HG03045 (cell line): ENCODE data around the gene SRSF3.

Experiments used
- ATAC-seq: cut with Tn5 transposase; IDR thresholded peaks from one replicate; pipeline ENCODE4 v1.9.1; 2021; ENCODE audit warnings: mild to moderate bottlenecking, moderate library complexity; ENCODE audit not compliant: unreplicated experiment

SRSF3 gene

DNA sequence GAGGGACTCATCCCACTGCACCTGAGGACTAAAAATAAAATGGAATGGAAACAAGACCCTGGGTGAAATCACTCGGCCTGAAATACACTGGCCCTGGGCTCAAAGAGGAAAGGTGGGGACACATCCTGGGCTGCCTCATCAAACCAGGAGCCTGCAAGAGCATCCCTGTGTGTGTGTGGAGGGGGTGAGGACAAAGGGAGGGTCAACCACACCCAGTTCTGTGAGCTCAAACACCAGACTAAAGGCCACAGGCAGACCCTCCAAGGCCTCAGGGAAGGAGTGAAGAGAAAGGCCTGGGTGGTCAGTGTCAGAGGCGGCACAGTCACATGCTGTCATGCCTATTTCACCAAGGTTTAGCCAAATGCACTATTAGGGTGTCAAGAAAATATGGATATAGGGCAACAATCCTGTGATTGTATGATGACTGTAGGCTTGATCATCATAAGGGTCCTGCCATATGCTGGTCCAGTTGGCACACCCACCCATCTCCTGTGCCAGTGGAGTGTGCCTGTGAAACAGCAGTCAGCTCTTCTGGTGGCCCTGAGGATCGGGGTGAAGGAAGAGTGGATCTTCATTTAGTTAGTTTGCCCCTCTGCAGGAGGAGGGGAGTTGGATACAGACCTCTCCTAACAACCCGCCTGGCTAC, 28.9 kb downstream of the SRSF3 start:
- ATAC-seq: no peak

DNA sequence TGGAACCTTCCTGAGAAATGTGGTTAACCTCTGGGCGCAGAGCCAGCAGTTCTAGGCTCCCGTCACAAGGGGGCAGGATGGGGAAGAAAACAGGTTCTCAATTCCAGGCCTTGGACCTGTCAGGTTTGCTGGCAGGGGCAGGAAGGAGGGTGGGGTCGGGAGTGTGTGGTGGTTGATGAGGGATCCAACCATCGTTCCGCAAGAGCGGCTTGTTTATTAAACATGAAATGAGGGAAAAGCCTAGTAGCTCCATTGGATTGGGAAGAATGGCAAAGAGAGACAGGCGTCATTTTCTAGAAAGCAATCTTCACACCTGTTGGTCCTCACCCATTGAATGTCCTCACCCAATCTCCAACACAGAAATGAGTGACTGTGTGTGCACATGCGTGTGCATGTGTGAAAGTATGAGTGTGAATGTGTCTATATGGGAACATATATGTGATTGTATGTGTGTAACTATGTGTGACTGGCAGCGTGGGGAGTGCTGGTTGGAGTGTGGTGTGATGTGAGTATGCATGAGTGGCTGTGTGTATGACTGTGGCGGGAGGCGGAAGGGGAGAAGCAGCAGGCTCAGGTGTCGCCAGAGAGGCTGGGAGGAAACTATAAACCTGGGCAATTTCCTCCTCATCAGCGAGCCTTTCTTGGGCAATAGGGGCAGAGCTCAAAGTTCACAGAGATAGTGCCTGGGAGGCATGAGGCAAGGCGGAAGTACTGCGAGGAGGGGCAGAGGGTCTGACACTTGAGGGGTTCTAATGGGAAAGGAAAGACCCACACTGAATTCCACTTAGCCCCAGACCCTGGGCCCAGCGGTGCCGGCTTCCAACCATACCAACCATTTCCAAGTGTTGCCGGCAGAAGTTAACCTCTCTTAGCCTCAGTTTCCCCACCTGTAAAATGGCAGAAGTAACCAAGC, 29.6 kb downstream of the SRSF3 start:
- no peak for ATAC-seq

DNA sequence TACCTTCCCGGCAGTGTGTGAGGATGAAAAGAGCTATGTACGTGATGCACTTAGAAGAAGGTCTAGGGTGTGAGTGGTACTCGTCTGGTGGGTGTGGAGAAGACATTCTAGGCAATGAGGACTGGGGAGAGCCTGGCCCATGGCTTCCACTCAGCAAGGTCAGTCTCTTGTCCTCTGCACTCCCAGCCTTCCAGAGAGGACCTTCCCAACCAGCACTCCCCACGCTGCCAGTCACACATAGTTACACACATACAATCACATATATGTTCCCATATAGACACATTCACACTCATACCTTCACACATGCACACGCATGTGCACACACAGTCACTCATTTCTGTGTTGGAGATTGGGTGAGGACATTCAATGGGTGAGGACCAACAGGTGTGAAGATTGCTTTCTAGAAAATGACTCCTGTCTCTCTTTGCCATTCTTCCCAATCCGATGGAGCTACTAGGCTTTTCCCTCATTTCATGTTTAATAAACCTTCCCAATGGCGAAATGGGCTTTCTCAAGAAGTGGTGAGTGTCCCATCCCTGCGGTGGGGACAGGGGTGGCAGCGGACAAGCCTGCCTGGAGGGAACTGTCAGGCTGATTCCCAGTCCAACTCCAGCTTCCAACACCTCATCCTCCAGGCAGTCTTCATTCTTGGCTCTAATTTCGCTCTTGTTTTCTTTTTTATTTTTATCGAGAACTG, 30.4 kb downstream of the SRSF3 start:
- ATAC-seq: no peak

DNA sequence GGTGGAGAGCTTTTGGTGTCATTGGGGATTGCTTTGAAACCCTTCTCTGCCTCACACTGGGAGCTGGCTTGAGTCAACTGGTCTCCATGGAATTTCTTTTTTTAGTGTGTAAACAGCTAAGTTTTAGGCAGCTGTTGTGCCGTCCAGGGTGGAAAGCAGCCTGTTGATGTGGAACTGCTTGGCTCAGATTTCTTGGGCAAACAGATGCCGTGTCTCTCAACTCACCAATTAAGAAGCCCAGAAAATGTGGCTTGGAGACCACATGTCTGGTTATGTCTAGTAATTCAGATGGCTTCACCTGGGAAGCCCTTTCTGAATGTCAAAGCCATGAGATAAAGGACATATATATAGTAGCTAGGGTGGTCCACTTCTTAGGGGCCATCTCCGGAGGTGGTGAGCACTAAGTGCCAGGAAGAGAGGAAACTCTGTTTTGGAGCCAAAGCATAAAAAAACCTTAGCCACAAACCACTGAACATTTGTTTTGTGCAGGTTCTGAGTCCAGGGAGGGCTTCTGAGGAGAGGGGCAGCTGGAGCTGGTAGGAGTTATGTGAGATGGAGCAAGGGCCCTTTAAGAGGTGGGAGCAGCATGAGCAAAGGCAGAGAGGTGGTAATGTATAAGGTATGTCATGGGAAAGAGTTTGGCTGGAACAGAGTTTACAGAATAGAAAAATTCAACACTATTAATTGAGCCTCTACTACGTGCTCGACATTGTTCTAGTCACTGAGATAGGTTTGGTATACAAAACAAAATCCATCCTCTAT, 31.2 kb downstream of the SRSF3 start:
- no peak for ATAC-seq

DNA sequence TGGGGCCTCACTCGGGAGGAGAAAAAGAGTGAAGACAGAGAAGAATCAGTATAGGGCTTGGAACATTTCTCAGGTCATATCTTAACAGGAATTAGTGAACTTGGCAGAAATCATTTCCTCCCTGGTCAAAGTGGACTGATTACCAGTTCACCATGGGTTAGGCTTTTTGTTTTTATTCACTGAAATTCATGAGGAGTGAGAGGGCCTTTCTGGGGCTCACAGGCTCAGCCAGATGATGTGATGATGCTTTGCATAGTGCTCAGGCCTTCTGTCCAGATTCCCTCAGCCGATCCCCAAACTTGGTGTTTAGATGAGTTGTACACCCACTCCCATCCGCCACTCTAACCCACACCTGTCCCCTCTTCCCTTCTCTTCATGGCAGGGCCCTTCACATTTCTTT, 32.5 kb downstream of the SRSF3 start:
- ATAC-seq: no peak

DNA sequence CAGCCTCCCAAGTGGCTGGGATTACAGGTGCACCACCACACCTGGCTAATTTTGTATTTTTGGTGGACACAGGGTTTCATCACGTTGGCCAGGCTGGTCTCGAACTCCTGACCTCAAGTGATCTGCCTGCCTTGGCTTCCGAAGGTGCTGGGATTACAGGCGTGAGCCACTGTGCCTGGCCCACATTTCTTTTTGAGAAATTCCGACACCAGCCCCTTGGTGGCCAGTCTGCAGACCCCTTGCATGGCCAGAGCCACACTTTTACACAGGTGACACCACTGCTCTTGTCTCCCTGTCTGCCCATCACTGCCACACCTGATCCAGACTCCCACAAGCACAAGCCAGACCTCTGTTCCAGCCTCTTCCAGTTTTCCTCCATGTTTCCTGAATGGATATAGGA, 33.0 kb downstream of the SRSF3 start:
- ATAC-seq: no peak

DNA sequence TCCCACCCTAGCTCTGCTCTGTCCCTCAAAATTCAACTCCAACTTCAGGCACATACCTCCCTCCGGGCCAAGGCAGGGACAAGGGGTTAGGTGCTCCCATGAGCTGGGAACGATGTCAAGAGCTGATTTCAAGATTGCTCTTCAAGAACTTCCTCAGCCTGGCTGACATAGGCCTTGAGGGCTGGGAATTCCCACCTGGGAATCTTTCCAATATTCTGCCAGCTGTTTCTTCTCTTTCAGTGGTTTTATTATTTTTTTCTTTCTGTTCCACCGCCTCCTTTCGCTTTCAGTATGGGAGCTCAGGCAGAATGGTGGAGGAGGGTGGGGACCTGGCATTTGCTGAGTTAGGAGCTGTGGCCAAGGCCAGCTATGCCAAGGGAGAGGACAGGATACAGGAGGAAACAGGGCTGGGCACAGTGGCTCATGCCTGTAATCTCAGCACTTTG, 33.7 kb downstream of the SRSF3 start:
- ATAC-seq: no peak

DNA sequence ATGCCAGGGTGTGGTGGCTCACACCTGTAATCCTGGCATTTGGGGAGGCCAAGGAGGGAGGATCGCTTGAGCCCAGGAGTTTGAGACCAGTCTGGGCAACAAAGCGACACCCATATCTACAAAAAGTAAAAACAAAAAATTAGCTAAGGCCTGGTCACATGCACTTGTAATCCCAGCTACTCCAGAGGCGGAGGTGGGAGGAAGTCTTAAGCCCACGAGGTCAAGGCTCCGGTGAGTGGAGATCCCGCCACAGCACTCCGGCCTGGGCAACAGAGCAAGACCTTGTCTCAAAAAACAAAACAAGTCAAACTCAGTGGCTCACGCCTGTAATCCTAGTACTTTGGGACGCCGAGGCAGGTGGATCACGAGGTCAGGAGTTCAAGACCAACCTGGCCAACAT, 35.6 kb downstream of the SRSF3 start:
- no peak for ATAC-seq

DNA sequence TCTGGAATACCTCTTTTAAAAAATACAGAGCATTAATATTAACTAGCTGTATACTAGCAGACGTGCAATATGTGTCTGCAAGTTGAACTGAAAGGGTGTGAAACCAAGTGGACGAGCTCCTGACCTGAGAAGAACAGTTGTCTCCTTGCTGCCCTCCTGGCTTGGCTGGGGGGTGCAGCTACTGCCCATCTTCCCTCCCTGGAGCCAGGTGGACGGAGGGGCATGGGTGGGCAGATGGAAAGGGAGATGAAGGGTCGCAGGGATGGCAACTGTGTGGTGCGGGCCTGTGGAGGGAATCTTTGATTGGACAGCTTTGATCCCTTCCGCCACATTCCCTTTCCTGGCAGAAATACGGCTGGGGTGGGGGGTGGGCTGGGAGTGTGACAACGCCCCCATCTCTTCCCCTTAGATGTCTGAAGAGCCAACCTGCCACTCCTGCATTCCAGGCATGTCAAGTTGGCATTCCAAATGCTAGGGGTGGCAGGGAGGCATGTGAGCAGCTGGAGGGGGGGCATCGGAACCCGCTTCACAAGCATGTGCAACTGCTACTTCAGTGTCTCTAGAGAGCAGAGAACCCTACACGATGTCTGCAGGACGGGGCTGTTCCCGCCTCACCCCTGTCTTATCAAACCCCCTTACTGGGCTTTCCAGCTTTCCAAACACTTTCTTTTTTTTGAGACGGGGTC, 37.3 kb downstream of the SRSF3 start:
- no peak for ATAC-seq

DNA sequence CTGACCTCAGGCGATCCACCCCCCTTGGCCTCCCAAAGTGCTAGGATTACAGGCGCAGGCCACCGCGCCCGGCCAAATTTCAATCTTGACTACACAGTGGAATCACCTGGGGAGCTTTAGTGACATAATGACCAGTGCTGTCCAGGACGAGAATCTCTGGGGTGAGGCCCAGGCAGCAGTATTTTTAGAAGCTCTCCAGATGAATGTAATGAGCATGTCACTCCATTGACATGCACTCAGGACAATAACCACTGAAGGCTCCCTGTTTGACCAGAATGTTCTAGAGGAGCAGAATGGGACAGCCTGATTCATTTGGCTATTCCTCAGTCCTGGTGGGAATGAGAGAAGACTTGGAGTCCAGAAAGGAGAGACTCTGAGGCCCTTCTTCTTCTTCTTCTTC, 39.2 kb downstream of the SRSF3 start:
- ATAC-seq: no peak

DNA sequence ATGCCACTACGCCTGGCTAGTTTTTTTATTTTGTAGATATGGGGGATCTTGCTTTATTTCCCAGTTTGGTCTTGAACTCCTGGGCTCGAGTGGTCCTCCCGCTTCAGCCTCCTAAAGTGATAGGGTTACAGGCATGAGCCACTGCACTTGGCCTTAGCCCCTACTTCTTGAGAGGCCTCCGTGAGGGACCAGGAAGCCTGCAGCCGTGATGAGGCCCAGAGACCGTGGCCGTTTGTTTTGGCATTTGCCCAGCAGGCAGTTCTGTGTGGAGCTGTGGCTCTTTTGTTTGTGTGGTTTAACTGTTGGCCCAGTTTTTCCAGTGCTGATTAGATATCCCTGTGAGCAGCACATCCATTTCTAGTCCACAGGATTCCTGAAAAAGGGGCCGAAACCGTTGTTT, 39.8 kb downstream of the SRSF3 start:
- ATAC-seq: no peak

DNA sequence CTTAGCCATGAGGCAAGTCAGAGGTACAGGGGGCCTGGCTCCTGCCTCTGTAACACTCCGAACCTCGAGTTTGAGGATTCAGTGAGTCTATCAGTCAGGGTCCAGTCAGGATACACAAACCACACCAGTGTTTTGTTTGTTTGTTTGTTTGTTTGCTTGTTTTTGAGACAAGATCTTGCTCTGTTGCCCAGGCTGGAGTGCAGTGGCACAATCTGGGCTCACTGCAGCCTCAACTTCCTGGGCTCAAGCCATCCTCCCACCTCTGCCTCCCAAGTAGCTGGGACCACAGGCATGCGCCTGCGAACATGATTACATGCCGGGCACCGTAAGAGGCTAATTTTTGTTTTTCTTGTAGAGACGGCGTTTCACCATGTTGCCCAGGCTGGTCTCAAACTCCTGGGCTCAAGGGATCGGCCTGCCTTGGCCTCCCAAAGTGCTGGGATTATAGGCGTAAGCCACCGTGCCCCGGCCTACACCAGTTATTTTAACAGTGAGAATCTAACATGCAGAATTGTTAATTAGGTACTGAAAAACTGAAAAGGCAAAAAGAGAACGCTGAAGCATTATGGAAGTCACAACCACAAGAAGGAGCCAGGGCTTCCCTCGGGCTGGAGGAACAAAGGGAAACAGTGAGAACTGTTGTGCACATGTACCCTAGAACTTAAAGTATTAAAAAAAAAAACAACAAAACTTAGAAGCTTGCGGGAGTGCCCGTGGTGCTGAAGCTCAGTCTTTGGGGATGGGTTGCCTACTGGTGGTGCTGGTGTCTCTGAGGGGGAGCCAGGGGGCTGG, 40.4 kb downstream of the SRSF3 start:
- no peak for ATAC-seq

DNA sequence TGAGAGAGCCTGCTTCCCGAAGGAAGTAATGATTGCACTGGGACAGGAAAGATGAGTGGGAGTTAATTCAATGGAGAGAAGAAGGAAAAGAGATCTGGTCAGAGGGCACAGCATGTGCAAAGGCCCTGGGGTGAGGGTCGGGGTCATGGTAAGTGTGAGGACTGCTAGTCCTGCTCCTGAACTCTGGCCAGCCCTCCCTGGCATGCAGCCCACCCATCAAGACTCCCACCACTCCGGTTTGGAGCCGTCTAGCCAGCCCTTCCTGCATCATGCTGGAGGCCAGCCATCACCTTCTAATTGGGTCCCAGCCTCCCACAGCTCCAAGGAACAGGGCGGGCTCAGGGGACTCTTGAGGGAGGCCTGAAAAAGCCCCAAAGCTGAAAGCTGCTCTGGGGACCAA, 42.1 kb downstream of the SRSF3 start:
- no peak for ATAC-seq

DNA sequence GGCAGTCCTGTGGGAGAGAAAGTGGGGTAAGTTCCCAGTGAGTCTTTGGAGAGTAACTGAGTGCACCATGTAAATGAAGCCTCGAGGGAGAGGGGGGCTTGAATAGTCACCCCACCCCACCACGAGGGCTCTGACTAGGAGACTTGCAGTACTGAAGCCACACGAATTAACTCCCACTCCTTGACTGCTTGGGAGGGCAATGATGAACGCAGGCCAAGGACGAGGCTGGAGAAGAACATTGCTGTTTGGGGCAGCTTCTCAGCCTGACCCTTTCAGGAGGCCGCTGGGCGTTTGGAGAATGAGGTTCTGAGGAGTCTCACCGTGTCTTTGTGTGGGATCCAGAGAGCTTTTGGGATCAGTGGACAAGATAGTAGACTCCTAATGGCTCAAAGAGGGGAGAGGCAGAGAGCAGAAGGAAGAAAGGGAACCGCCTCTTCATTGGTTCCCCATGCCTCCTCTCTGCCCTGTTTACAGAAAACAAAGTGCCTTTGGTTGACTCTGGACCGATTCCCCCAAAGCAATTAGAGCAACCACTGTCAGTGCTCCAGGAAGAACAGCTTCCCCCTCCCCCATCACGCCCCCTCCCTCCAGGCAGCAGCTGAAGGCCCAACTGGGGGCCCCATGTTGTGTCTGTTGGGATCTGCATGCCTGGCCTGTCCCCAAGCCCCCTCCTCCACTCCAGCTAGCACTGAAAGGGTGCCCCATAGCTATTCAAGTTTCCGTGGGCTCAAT, 42.7 kb downstream of the SRSF3 start:
- no peak for ATAC-seq

DNA sequence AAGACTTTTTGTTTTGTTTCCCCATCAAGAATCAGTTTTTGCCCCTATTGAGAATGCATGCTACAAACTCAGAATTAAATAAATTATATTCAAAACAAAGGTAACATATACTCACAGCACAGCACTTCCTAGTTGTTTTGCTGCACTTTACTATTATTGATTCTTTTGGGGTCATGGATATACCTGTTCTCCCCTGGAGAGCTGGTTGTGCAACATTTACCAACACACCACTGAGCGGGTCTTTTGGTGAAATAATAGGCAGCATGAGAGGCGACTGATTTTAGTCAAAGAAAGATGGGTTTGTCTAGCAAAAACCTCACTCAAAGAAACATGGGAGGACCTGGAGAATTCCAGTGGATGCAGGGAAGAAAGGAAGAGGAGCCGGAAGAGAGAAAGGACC, 44.4 kb downstream of the SRSF3 start:
- ATAC-seq: no peak

DNA sequence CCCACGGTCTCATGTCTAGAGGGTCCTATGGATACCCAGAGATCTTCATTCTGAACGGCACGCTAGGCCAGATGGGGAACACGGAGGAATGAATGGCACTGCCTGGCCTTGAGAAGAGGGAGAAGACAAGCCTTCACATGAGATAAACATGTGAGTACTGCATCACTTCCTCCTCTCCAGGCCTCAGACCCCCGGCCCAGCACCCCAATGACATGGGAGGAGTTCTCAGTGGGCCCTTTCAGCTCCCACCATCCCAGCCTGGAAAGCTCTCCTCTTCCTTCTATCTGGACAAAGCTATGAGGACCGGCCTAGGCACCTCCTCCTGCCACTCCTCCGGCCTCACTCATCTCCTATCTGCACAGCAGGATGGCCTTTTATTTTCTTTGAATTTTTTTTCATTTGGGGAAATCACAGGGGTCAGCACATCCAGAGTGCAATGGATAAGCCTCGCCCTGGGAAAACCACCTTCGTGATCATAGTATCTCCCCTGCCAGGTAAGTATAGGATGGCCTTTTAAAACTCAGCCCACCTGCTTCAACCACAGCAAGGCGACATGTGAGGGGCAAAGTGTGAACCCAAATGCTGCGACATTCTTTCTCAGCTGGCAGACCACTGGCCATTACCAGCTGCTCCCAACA, 45.1 kb downstream of the SRSF3 start:
- ATAC-seq: no peak

DNA sequence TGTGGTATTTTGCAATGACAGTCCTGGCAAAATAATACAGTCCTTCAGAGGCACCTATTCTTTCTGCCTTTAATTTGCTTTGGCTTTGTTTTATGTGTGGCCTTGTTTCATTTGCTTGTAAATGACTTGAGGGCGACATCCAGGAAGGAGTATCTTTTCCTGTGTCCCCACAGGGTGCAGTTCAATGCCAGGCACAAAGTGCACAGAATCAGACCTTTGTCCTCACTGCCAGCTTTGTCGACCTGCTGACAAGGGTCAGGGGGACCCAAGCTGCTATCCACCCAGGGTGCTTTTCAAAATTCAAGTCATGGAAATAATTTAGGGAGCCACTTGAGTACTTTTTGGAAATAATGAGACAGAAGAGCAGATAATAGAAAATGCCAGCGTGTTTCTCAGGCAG, 47.4 kb downstream of the SRSF3 start:
- ATAC-seq: no peak
